ENCODE data around the gene TEKT4. TPM values are rescaled to one million over a fixed set of nuclear protein-coding genes. Genes with fewer than 3 reads are reported as not detected.

The TEKT4 gene, protein sequence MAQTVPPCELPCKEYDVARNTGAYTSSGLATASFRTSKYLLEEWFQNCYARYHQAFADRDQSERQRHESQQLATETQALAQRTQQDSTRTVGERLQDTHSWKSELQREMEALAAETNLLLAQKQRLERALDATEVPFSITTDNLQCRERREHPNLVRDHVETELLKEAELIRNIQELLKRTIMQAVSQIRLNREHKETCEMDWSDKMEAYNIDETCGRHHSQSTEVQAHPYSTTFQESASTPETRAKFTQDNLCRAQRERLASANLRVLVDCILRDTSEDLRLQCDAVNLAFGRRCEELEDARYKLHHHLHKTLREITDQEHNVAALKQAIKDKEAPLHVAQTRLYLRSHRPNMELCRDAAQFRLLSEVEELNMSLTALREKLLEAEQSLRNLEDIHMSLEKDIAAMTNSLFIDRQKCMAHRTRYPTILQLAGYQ
- total RNA-seq (2022; extraction: Qiagen RNA extraction): not detected in 5 replicates

DNA sequence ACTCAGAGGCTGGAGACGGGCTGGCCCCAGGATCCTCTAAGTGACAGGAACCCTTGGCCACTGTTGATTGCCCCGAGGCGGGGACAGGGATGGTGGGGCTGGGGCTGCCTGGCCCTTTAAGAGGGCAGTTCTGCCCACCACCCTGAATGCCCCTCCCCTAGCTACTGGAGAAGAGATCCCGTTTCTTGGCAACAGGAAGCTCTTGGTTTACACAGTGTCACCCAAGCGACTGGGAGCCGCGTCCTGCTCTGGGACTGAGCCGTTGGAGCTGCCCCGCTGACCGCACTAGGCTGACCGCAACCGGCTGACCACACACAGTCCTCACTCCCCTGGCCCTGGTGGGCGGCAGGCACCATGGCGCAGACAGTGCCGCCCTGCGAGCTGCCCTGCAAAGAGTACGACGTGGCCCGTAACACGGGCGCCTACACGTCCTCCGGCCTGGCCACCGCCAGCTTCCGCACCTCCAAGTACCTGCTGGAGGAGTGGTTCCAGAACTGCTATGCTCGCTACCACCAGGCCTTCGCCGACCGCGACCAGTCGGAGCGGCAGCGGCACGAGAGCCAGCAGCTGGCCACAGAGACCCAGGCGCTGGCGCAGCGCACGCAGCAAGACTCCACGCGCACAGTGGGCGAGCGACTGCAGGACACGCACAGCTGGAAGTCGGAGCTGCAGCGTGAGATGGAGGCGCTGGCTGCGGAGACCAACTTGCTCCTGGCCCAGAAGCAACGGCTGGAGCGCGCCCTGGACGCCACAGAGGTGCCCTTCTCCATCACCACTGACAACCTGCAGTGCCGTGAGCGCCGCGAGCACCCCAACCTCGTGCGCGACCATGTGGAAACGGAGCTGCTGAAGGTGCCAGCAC is at the start of gene TEKT4:
Gene TEKT4 (plus strand): TSS at position 205 of the 862 bp plus-strand sequence. CDS start 150 bp downstream, at position 355.

Other genes starting within 250 kb of the TEKT4 start
- 0.07 TPM in 1 of 5 replicates, not detected in the others for gene MAL, start 154.3 kb downstream of the TEKT4 start, total RNA-seq (2022; extraction: Qiagen RNA extraction)